RWPE2 (cell line): ENCODE data around the gene TAOK1.
"Not testable (repeated sequence)": the region's sequence is repeated elsewhere in the genome, so short reads cannot be mapped to it uniquely, and the experiment has no call there.

Source experiments
- ATAC-seq: fragments of 200-7000 bp; cut with Tn5 transposase; 3 replicates; pipeline ENCODE4 v1.9.1; 2021; ENCODE audit warnings: low read depth
- DNase-seq: peaks from one replicate; pipeline ENCODE4 v3.0.0-alpha.2; 2020; ENCODE audit warnings: low spot score
- H3K27ac ChIP-seq: fragments of 450-650 bp; 2 replicates; pipeline ENCODE4 v1.5.1; 2017; ENCODE audit warnings: mild to moderate bottlenecking; ENCODE audit not compliant: poor library complexity, severe bottlenecking
- H3K27me3 ChIP-seq: fragments of 250-450 bp; sonication (Bioruptor Pico); 2 replicates; pipeline ENCODE4 v1.5.1; 2021; ENCODE audit warnings: mild to moderate bottlenecking, moderate library complexity; ENCODE audit not compliant: insufficient read depth, poor library complexity, severe bottlenecking
- H3K36me3 ChIP-seq: fragments of 250-450 bp; sonication (Bioruptor Pico); 2 replicates; pipeline ENCODE4 v1.5.1; 2020; ENCODE audit warnings: low read depth, mild to moderate bottlenecking, moderate library complexity
- H3K4me1 ChIP-seq: fragments of 250-450 bp; sonication (Bioruptor Pico); 2 replicates; pipeline ENCODE4 v1.5.1; 2021; ENCODE audit warnings: mild to moderate bottlenecking, moderate library complexity; ENCODE audit not compliant: insufficient read depth, poor library complexity, severe bottlenecking
- H3K4me3 ChIP-seq: fragments of 250-450 bp; sonication (Bioruptor Pico); 2 replicates; pipeline ENCODE4 v1.5.1; 2021; ENCODE audit warnings: mild to moderate bottlenecking, moderate library complexity; ENCODE audit not compliant: severe bottlenecking
- H3K9me3 ChIP-seq: fragments of 250-450 bp; sonication (Bioruptor Pico); 2 replicates; pipeline ENCODE4 v1.5.1; 2021; ENCODE audit warnings: mild to moderate bottlenecking, moderate library complexity; ENCODE audit not compliant: severe bottlenecking
- TF ChIP-seq, protein P1 (sequence below): fragments of 450-650 bp; IDR thresholded peaks from one replicate; pipeline ENCODE4 v1.5.1; 2017; ENCODE audit warnings: mild to moderate bottlenecking, moderate library complexity; ENCODE audit not compliant: poor library complexity, severe bottlenecking

Gene TAOK1

DNA sequence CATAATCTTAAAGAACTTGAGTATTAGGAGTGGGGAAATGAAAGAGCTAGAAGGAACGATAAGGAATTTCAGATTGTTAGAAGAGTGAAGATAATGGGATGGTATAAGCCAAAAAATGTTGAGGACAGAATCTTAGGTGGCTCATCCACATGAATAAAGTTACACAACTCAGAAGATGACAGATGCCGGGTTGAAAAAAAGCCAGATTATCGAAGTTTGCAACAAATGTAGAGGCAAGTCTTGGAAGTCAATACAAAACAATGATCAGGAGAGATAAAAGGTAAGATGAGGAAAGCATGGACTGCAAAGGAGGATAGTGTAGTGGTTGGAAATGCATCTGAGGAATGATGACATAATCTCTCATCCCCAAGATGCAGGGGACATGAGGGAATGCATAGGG is 45.1 kb upstream of the TAOK1 start:
- no peak overlapping the region for H3K4me3 ChIP-seq
- no peaks in the 10 kb centered on the region for H3K36me3 ChIP-seq
- ATAC-seq (no peak), DNase-seq (no peak)
- no peaks in the 10 kb centered on the region for H3K4me1 ChIP-seq
- TF ChIP-seq, protein P1, sequence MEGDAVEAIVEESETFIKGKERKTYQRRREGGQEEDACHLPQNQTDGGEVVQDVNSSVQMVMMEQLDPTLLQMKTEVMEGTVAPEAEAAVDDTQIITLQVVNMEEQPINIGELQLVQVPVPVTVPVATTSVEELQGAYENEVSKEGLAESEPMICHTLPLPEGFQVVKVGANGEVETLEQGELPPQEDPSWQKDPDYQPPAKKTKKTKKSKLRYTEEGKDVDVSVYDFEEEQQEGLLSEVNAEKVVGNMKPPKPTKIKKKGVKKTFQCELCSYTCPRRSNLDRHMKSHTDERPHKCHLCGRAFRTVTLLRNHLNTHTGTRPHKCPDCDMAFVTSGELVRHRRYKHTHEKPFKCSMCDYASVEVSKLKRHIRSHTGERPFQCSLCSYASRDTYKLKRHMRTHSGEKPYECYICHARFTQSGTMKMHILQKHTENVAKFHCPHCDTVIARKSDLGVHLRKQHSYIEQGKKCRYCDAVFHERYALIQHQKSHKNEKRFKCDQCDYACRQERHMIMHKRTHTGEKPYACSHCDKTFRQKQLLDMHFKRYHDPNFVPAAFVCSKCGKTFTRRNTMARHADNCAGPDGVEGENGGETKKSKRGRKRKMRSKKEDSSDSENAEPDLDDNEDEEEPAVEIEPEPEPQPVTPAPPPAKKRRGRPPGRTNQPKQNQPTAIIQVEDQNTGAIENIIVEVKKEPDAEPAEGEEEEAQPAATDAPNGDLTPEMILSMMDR, result no peak
- H3K27me3 ChIP-seq, result peaks cover 13% of the 10 kb centered on the region
- no peaks in the 10 kb centered on the region for H3K9me3 ChIP-seq
- H3K27ac ChIP-seq, result no peak overlapping the region

GRCh38 chr17:29345470-29345869 is 44.7 kb upstream of the TAOK1 start:
- not testable (repeated sequence) for H3K4me1 ChIP-seq, H3K9me3 ChIP-seq, H3K36me3 ChIP-seq, DNase-seq, ATAC-seq, H3K4me3 ChIP-seq, H3K27ac ChIP-seq
- peaks cover 13% of the 10 kb centered on the region for H3K27me3 ChIP-seq

- Histone ChIP-seq H3K27ac (no peak overlapping the region), H3K36me3 (no peaks in the 10 kb centered on the region), H3K4me1 (no peaks in the 10 kb centered on the region), H3K27me3 (peaks cover 13% of the 10 kb centered on the region), H3K4me3 (no peak overlapping the region), H3K9me3 (no peaks in the 10 kb centered on the region)
- ATAC-seq (no peak), DNase-seq (no peak)
- TF ChIP-seq, protein P1, result no peak
Observed at GRCh38 chr17:29346462-29346861, 43.7 kb upstream of the TAOK1 start.

DNA sequence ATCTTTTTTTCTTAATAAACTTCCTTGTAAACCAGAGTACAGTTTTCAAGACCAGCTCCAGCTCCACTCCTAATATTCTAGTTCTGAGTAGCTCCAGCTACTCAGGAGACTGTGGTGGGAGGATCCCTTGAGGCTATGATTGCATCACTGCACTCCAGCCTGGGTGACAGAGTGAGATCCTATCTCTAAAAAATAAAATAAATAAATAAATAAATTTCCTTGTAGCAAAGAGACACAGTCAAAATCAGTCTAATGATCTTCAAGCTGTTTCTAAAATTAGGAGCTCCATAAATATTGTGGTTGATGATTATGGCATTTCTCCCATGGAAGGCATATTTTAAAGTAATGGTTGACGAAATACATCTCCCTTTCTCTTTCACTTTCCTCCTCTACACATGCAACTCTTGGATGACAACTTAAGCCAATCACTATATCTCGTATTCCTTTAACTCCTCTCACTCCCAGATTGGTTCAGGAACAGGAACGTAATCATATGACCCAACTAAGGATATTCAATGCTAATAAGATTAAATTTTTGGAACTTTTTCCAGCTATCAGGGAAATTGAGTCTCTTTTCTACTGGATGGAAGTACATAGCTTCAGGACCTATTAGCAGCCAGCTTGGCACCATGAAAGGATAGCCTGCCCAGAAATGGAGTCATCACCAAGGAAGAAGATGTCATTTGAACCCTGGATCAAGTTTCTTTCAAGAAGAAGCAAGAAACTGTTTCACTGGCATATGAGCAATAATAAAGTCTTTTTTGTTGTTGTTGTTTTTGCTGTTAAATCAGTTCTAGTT is 42.1 kb upstream of the TAOK1 start:
- peaks cover 13% of the 10 kb centered on the region for H3K27me3 ChIP-seq
- no peaks in the 10 kb centered on the region for H3K4me1 ChIP-seq
- no peak overlapping the region for H3K27ac ChIP-seq
- TF ChIP-seq, protein P1, result no peak
- H3K36me3 ChIP-seq, result no peaks in the 10 kb centered on the region
- no peak for ATAC-seq
- no peak for DNase-seq
- H3K4me3 ChIP-seq, result no peak overlapping the region
- H3K9me3 ChIP-seq, result no peaks in the 10 kb centered on the region

DNA sequence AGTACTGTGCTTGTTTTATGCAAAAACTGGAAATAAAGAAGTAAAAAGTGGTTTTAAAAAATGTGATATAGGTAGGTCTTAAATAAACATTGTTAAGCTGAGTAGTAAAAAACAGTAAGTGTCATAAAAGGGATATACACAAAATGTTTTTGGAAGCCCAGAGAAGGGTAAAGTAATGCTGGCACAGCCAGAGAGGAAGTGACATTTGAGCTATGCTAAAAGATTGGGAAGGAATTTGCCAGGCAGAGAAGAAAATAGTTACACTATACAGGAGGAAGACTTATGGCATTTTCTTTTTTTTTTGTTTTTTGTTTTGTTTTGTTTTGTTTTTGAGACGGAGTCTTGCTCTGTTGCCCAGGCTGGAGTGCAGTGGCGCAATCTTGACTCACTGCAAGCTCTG is 40.8 kb upstream of the TAOK1 start:
- no peaks in the 10 kb centered on the region for H3K36me3 ChIP-seq
- peaks cover 2% of the 10 kb centered on the region for H3K27me3 ChIP-seq
- no peak for DNase-seq
- no peak overlapping the region for H3K27ac ChIP-seq
- TF ChIP-seq, protein P1, result no peak
- no peaks in the 10 kb centered on the region for H3K9me3 ChIP-seq
- no peaks in the 10 kb centered on the region for H3K4me1 ChIP-seq
- no peak overlapping the region for H3K4me3 ChIP-seq
- no peak for ATAC-seq
